ENCODE results near the gene DLGAP4.

The DLGAP4 gene

GRCh38 chr20:36274181-36274841, 31.8 kb upstream of the DLGAP4 start:
- DNase-seq, result no peak

- no peak for DNase-seq
Measured at GRCh38 chr20:36275011-36275410, 31.1 kb upstream of the DLGAP4 start.

- DNase-seq, result no peak
Measured at GRCh38 chr20:36275441-36276189, 30.5 kb upstream of the DLGAP4 start.

DNA sequence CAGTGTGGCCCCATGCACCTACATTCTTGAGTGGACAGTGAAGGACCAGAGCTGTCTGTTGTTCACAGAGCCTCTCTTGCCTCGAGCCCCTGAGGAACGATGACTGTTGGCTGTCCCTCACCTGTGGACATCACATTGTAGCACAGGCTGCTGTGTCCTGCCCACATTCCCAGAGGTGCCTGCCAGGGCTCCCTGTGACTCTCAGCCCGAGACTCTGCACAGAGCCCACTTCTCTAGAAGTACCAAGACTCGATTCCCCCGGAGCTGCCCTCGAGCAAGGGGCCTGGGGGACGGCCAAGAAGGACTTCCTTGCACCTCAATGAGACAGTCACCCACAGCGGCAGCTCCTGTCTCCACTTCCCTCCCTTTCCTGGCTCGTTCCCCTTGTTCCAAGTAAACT, 28.6 kb upstream of the DLGAP4 start:
- DNase-seq, result no peak

- no peak for DNase-seq
Measured at GRCh38 chr20:36279362-36279761, 26.8 kb upstream of the DLGAP4 start.

- DNase-seq, result no peak
Measured at GRCh38 chr20:36279776-36280175, 26.4 kb upstream of the DLGAP4 start.

DNA sequence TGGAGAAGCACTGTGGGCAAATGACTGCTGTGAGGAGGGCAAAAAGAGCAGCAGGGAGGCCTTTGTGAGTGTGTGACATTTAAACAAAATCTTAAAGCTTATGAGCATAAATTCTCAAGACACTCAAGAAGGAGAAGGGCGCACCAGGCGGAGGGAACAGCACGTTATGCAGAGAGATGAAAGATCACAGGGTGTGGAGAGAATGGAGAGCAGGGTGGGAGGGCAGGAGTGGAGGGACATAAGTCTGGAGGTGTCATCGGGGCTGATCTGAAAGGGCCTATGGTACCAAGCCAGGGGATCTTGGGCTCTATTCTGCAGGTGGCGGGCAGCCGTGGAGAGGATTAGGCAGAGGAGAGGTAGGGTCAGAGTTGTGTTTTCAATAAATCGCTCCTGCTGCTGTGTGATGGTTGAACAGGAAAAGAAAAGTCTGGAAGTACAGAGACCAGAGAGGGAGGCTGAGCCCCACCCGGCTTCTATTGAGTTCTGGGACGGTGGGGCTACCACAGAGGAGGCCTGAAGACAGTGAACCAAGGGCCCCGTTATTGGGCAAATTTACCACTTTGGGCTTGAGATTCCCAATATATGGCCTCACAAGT, 24.3 kb upstream of the DLGAP4 start:
- DNase-seq, result no peak

DNA sequence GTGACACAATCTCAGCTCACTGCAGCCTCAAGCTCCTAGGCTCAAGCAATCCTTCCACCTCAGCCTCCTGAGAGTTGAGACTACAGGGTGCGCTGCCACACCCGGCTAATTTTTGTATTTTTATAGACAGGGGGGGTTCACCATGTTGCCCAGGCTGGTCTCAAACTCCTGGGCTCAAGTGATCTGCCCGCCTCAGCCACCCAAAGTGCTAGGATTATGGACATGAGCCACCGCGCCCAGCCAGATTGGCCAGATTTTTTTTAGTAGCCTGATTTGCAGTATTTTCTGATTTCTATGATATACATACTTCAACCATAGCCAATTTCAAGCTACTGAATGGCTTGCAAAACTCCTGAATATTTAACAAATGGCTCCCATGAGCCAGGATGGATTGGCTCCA, 21.4 kb upstream of the DLGAP4 start:
- DNase-seq, result no peak

DNA sequence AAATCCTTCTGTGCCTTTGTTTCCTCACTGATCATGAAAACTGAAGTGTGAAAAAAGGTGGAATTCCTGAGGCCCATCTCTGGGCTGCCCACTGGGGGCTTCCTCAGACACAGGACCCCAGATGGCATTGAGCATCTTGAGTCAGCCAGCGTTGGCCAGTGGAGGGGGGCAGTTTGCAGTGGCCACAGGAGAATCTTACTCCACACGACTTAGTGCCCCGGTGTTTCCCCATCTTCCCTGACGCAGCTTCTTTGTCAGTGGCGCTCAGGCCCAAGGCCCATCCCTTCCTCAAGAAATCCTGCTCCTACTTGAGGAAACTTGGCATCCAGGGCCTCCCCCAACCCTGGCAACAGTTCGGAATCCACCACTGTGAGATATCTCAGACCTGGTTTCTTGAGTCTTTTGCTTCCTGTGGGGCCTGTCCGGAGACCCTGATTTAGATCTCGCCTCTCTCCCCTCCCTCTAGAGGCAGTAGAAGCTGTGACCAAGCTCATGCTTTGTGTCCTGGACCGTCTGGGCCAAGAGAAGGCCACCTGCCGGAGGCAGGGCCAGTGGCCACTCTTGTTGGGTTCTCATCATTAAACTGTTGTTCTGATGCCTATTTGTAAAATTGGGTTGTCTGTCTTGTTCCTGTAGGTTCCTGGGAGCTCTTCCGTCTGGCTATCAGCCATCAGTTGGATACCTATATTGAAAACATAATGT, 20.2 kb upstream of the DLGAP4 start:
- no peak for DNase-seq

- DNase-seq, result no peak
Measured at GRCh38 chr20:36297656-36298055, 8.5 kb upstream of the DLGAP4 start.

GRCh38 chr20:36298061-36298460, 8.1 kb upstream of the DLGAP4 start:
- no peak for DNase-seq

- DNase-seq, result no peak
Measured at GRCh38 chr20:36298795-36299339, 7.3 kb upstream of the DLGAP4 start.

GRCh38 chr20:36299459-36299858, 6.7 kb upstream of the DLGAP4 start:
- no peak for DNase-seq

GRCh38 chr20:36301359-36302119, 4.6 kb upstream of the DLGAP4 start:
- no peak for DNase-seq

- DNase-seq, result no peak
Measured at GRCh38 chr20:36303020-36303595, 3.0 kb upstream of the DLGAP4 start.

DNA sequence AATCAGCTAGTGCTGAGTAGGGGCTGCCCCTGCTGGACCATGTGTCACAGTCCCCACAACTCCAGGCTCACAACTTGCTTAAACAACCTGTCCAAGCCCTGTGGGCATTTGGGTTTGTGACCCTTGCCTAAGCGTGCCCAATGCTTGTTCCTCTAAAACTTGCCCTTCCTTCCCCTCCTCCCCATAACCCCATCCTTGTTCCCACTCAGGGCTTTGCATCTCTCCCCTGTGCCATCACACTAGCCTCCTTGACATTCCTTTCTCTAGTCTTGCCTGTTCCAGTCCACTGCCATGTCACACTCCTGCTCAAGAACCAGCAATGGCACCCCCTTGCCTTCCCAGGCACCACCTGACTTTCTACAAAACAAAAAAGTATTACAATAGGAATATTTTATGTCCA, 2.3 kb upstream of the DLGAP4 start:
- DNase-seq, result no peak

DNA sequence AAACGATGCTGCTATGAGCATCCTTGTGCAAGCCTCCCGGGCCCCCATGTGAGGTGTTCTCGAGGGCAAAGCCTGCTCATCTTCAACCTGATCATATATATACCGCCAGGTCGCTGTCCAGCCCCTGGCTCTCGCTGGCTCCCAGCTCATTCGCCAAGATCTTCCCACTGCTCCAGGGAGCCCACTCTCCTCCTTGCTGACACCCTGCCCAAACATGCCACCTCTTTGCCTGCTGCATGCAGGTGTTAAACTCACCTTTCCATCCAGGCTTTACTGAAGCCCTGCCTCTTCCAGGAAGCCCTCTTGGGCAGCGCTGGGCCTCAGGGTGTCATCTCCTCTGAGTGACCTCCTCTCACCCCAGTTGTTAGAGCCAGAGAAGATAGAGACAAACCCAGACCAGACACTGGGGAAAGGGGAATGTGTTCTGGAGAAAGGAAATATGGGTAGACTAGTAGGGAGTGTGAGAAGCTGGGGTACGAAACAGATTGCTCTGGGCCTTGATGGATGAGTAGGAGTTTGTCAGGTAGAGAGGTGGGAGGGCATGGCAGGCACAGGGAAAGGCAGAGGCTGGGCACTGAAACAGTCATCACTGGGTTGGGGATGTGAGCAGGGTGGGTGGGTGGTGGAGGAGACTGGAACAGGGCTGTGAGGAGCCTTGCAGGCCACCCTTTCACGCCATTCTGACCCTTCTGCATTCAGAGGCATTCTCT, 1.2 kb upstream of the DLGAP4 start:
- DNase-seq, result no peak

DNA sequence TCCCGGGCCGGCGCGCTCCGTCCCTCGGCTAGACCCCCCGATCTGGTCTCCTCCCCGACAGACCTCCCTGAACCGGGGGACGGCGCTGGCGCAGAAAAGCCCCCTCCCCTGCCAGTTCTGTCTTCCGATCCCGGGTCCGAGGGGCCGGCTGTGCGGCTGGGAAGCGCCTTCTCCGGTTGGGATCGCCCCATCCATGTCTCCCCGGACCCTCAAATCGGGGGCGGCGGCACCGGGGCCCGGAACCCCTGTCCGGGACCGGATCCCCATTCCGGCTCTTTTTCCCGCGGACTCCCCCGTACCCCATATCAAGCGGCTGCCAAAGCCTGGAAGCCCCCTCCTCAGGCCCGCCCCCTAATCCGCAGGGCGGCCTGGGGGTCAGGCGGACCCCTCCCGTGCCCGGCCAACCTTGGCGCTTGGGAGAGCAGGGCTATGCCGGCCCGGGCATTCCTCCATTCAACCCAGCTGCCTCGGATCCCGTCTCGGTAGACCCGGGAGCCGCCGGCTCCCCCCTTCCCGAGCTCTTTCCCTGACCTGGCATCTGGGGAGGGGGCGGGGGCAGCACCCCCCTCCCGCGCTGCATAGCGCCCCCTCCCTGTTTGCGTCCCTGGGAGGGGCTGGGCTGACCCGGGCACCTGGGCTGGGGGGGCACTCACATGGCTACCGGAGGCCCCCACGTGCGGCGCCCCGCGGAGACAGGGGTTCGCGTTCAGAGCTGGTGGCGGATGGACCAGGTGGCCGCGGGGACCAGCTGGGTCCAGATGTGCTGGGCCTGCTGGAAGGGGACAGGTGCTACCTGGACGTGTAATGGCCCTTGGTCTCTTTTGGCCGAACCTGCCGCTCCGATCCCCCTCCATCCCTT, 643 bp downstream of the DLGAP4 start:
- DNase-seq, result no peak

- no peak for DNase-seq
Measured at GRCh38 chr20:36307412-36308325, 1.5 kb downstream of the DLGAP4 start.

Measured in stimulated activated CD4-positive, alpha-beta T cell treated with anti-CD3 and anti-CD28 coated beads, Interleukin-1b, Interleukin-23, amount 100 ng/mL, for 48 hours (primary cell).